WTC11 (cell line): ENCODE results near the gene FAM20C.

ENCODE experiments used
- ATF3 ChIP-seq: sonication (generic); formaldehyde crosslinking; conservative IDR thresholded peaks from 2 replicates; pipeline ENCODE4 v1.8.1; 2022; ENCODE audit warnings: mild to moderate bottlenecking, missing genetic modification reagents
- CTCF ChIP-seq: fragments of 200-600 bp; IDR thresholded peaks from 2 replicates; pipeline ENCODE4 v1.8.0; 2022; ENCODE audit warnings: antibody characterized with exemption
- GABPB1 ChIP-seq: sonication (generic); formaldehyde crosslinking; IDR thresholded peaks from 2 replicates; pipeline ENCODE4 v1.8.1; 2023; ENCODE audit warnings: mild to moderate bottlenecking, missing genetic modification reagents
- IRF1 ChIP-seq: sonication (generic); formaldehyde crosslinking; IDR thresholded peaks from 2 replicates; pipeline ENCODE4 v1.8.0; 2023; ENCODE audit warnings: missing genetic modification reagents
- NR3C1 ChIP-seq: sonication (generic); formaldehyde crosslinking; conservative IDR thresholded peaks from 2 replicates; pipeline ENCODE4 v1.8.1; 2023; ENCODE audit warnings: low read depth, mild to moderate bottlenecking, missing genetic modification reagents
- TCF7 ChIP-seq: sonication (generic); formaldehyde crosslinking; IDR thresholded peaks from 2 replicates; pipeline ENCODE4 v1.8.0; 2022; ENCODE audit warnings: mild to moderate bottlenecking, low read depth, missing genetic modification reagents, moderate library complexity
- ZNF138 ChIP-seq: sonication (generic); formaldehyde crosslinking; conservative IDR thresholded peaks from 2 replicates; pipeline ENCODE4 v1.8.1; 2022; ENCODE audit warnings: mild to moderate bottlenecking, moderate library complexity, missing genetic modification reagents
- ZNF219 ChIP-seq: sonication (generic); formaldehyde crosslinking; IDR thresholded peaks from 2 replicates; pipeline ENCODE4 v1.8.0; 2023; ENCODE audit warnings: missing genetic modification reagents, mild to moderate bottlenecking, borderline replicate concordance

GRCh38 chr7:176786-177459, 15.4 kb upstream of the FAM20C start:
- TF ChIP-seq CTCF, result no peak
- no peak for TF ChIP-seq ZNF138 (CRISPR knock-in tag)
- TF ChIP-seq TCF7 (CRISPR knock-in tag), result no peak
- TF ChIP-seq GABPB1 (CRISPR knock-in tag), result no peak
- no peak for TF ChIP-seq NR3C1
- no peak for TF ChIP-seq ATF3 (CRISPR knock-in tag)
- no peak for TF ChIP-seq IRF1 (CRISPR knock-in tag)
- TF ChIP-seq ZNF219 (CRISPR knock-in tag), result no peak
